ENCODE data around the gene VPS13D. TPM values are rescaled to one million over a fixed set of nuclear protein-coding genes. Genes with fewer than 3 reads are reported as not detected.
"Not testable (repeated sequence)": the region's sequence is repeated elsewhere in the genome, so short reads cannot be mapped to it uniquely, and the experiment has no call there.

Gene VPS13D
- total RNA-seq, 4 donors from 2014 or later: 137 to 238 (median 191) TPM

DNA sequence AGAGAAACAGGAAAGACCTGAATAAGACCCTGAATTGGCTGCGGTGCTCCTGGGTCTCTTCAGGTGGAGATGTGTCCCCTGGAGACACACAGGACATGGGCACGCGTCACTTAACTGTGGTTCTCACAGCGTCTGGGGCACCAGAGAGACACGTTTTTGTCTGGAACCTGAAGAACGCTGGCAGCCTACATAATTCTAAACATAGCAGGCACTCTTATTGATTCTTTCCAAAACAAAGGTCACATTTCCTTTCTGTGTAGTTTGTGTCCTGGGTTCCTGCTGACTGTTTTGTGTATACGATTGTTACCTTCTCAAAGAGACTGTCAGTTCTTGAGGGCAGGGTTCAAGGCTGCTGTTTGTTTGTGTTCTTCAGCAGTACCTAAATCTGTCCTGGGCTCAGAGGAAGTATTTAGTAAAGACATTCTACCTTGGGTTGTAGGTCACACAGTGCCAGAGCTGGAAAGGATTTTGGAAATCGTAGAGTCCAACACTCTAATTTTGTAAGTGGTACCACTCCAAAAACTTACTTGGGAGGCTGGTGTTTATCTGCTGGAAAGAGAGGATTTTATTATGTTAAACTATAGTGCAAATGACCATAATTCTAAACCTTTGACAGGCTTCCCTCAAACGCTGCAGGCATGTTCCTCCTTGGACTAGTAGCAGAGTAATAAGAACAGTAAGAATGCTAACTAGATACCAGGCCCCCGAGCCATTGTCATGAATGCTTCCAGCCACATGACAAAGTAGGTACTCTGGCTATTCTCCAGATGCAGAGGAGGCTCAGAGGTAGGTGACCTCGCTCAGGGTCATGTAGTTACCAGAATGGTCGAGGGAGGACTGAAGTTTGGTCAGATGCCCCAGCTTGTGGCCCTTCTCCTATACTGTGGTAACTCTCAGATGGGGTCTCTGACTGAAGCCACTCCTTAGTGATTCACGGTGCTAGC is 223.8 kb downstream of the VPS13D start:
- H3K4me3 ChIP-seq (replicated peaks in 1 of 3): no peak overlapping the region
- intact Hi-C loops (cut with DNase I): no loop called here
- no peak for DNase-seq
- peak overlapping the region; percentile 85 to 95 (median 89) for H3K27ac ChIP-seq
- peaks cover 90 to 97% of the 10 kb centered on the region in 2 donors for H3K4me1 ChIP-seq
- no peaks in the 10 kb centered on the region for H3K9me3 ChIP-seq
- no peaks in the 10 kb centered on the region for H3K27me3 ChIP-seq
- TF ChIP-seq POLR2A (IDR thresholded peaks at IDR 0.05) (no peak), CTCF (IDR thresholded peaks at IDR 0.05) (no peak)
- H3K36me3 ChIP-seq: no peaks in the 10 kb centered on the region
- 50 to 55% methylated on average over 13 of the region's 13 CpGs for WGBS, 2 donors

GRCh38 chr1:12454406-12455391 is 224.9 kb downstream of the VPS13D start:
- Histone ChIP-seq H3K4me1 (peaks cover 88 to 97% of the 10 kb centered on the region in 2 donors), H3K27me3 (no peaks in the 10 kb centered on the region), H3K9me3 (no peaks in the 10 kb centered on the region), H3K27ac (peak overlapping the region; percentile 85 to 95 (median 89)), H3K4me3 (replicated peaks in 1 of 3) (no peak overlapping the region), H3K36me3 (no peaks in the 10 kb centered on the region)
- WGBS, 2 donors: 59 to 63% methylated on average over 4 of the region's 4 CpGs
- peak; percentile 70 to 74 for DNase-seq
- TF ChIP-seq POLR2A (IDR thresholded peaks at IDR 0.05): no peak
- TF ChIP-seq CTCF (IDR thresholded peaks at IDR 0.05): no peak
- intact Hi-C loops (cut with DNase I): no loop called here

DNA sequence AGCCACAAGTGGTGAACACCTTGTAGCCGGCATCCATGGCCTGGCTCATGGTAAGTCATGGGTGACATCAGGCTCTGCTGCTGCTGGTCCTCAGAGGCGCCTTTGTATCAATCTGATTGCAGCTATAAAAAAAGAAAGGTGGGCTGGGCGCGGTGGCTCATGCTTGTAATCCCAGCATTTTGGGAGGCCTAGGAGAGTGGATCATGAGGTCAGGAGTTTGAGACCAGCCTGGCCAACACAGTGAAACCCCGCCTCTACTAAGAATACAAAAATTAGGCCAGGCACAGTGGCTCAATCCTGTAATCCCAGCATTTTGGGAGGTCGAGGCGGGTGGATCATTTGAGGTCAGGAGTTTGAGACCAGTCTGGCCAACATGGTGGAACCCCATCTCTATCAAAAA is 226.3 kb downstream of the VPS13D start:
- H3K27ac ChIP-seq: peak overlapping the region; percentile 85 to 95 (median 89)
- intact Hi-C loops (cut with DNase I): not testable (repeated sequence)
- 93 to 96% methylated on average over 7 of the region's 7 CpGs for WGBS, 2 donors

GRCh38 chr1:12456979-12457378 is 227.1 kb downstream of the VPS13D start:
- peak overlapping the region; percentile 79 to 95 (median 89) for H3K27ac ChIP-seq
- no peak for DNase-seq
- H3K4me3 ChIP-seq (replicated peaks in 1 of 3): no peak overlapping the region
- H3K27me3 ChIP-seq: no peaks in the 10 kb centered on the region
- intact Hi-C loops (cut with DNase I): no loop called here
- WGBS, 2 donors: 54 to 78% methylated on average over 1 of the region's 1 CpG
- peaks cover 87 to 97% of the 10 kb centered on the region in 2 donors for H3K4me1 ChIP-seq
- TF ChIP-seq POLR2A (IDR thresholded peaks at IDR 0.05): no peak
- no peak for TF ChIP-seq CTCF (IDR thresholded peaks at IDR 0.05)
- no peaks in the 10 kb centered on the region for H3K9me3 ChIP-seq
- H3K36me3 ChIP-seq: no peaks in the 10 kb centered on the region

More for the DNA sequence above, 226.3 kb downstream of the VPS13D start:
- not testable (repeated sequence) for H3K27me3 ChIP-seq; H3K9me3 ChIP-seq; DNase-seq; H3K36me3 ChIP-seq; H3K4me3 ChIP-seq (replicated peaks in 1 of 3)
- peaks cover 87 to 97% of the 10 kb centered on the region in 2 donors for H3K4me1 ChIP-seq

DNA sequence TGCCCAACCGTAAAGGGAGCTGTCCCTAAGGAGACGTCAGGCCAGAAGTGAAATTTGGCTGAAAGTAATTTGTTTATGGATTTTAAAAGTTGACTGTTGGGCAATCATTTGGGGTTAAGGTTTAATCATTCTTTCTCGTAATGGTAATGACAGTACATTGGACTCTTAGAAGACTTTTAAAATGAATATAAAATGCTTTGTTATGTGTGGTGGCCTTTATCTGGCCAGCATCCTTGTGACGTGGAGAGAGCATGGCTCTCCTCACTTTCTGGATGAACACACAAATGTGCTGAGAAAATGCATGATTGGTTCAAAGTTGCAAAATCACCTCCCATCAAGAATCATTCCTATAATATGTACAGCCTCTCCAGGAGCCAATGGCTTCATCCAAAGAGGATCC is 227.9 kb downstream of the VPS13D start:
- H3K36me3 ChIP-seq: no peaks in the 10 kb centered on the region
- no peak for DNase-seq
- 32 to 36% methylated on average over 4 of the region's 4 CpGs for WGBS, 2 donors
- no peak overlapping the region for H3K4me3 ChIP-seq (replicated peaks in 1 of 3)
- peak overlapping the region; percentile 79 to 95 (median 89) for H3K27ac ChIP-seq
- TF ChIP-seq POLR2A (IDR thresholded peaks at IDR 0.05) (no peak), CTCF (IDR thresholded peaks at IDR 0.05) (no peak)
- H3K4me1 ChIP-seq: peaks cover 87 to 97% of the 10 kb centered on the region in 2 donors
- no peaks in the 10 kb centered on the region for H3K27me3 ChIP-seq
- intact Hi-C loops (cut with DNase I): no loop called here
- no peaks in the 10 kb centered on the region for H3K9me3 ChIP-seq

All from thyroid gland (tissue), 4 donors.